Right lobe of liver (tissue), 6 donors: ENCODE measurements around the gene BRD1. TPM values are rescaled to one million over a fixed set of nuclear protein-coding genes. Genes with fewer than 3 reads are reported as not detected.
"Not testable (repeated sequence)": the region's sequence is repeated elsewhere in the genome, so short reads cannot be mapped to it uniquely, and the experiment has no call there.

Experiments
- ATAC-seq, 4 donors: fragments of 200-7000 bp; cut with Tn5 transposase; one replicate each; pipeline ENCODE4 v1.9.1; 2020; ENCODE audit warnings: mild to moderate bottlenecking in 4 of 4, moderate library complexity in 4 of 4
- DNase-seq, 3 donors: peaks; one replicate each; pipeline ENCODE4 v3.0.0-alpha.2; 2020
- H3K27ac ChIP-seq, 3 donors: fragments of 200-600 bp; one replicate each; pipeline ENCODE4 v1.8.0; 2022
- H3K27me3 ChIP-seq, 2 donors: fragments of 200-600 bp; one replicate each; pipeline ENCODE4 v1.8.0; 2022
- H3K36me3 ChIP-seq, 4 donors: fragments of 200-600 bp; sonication (generic) in 1 of 4; one replicate each; pipeline versions ENCODE4 v1.5.1 to v1.8.0; 2017 to 2022; ENCODE audit warnings: control low read depth in 1 of 4
- H3K4me1 ChIP-seq, 4 donors: fragments of 200-600 bp; sonication (generic) in 1 of 4; one replicate each; pipeline versions ENCODE4 v1.5.1 to v1.8.0; 2017 to 2022; ENCODE audit warnings: control low read depth in 1 of 4
- H3K4me3 ChIP-seq, 3 donors: fragments of 200-600 bp; one replicate each; pipeline ENCODE4 v1.8.0; 2022
- H3K9me3 ChIP-seq, 4 donors: fragments of 200-600 bp; sonication (generic) in 1 of 4; one replicate each; pipeline versions ENCODE4 v1.5.1 to v1.8.0; 2017 to 2022; ENCODE audit warnings: control low read depth in 1 of 4
- POLR2A ChIP-seq: fragments of 450-650 bp; IDR thresholded peaks from one replicate; pipeline ENCODE4 v1.6.1; 2017; ENCODE audit warnings: antibody characterized with exemption, mild to moderate bottlenecking
- WGBS: methylation state at CpG from one replicate; pipeline ENCODE4 v1.1.6; 2018; ENCODE audit warnings: low coverage, low lambda C conversion rate; ENCODE audit not compliant: insufficient coverage; ENCODE audit errors: missing lambda C conversion rate; 5-methylcytosine and 5-hydroxymethylcytosine counted together
- intact Hi-C, 2 donors: fragments of 100-400 bp; cut with DNase I; formaldehyde crosslinking; loops; one replicate each; pipeline versions ENCODE4 v1.11.2 to v1.14.1; 2022
- total RNA-seq, 6 experiments: library from RNA; depleted of rRNA in 2 of 6; stranded (reverse); fragments of >200 nt in 2 of 6; fragmentation: NEBNext Ultra II Directional in 3 of 6; extraction: Animal tissue kit (Norgen Biotek cat#: 25700) in 3 of 6; gene quantifications; one replicate each; pipeline versions ENCODE4 v1.1.0 to v1.2.4, GENCODE V29; 2016 to 2023
- TF ChIP-seq, protein P1 (sequence below), 4 donors: fragments of 200-600 bp in 3 of 4; fragments of 450-650 bp in 1 of 4; IDR thresholded peaks; one replicate each; pipeline versions ENCODE4 v1.5.1 to v1.8.0; 2016 to 2022; ENCODE audit warnings: antibody characterized with exemption in 4 of 4, mild to moderate bottlenecking in 2 of 4
- donor health status: DM: no; HTN: yes; CAD: no.
- donor health status: DM: no; HTN: no; CAD: no.
- donor health status: DM: no; HTN: no; CAD: no.
- donor health status: DM: no; HTN: yes; CAD: no.
- donor health status: DM: no; HTN: yes; CAD: no.

The BRD1 gene
- total RNA-seq, 6 experiments from 2014 or later: 9.3 to 17.8 (median 11.6) TPM

DNA sequence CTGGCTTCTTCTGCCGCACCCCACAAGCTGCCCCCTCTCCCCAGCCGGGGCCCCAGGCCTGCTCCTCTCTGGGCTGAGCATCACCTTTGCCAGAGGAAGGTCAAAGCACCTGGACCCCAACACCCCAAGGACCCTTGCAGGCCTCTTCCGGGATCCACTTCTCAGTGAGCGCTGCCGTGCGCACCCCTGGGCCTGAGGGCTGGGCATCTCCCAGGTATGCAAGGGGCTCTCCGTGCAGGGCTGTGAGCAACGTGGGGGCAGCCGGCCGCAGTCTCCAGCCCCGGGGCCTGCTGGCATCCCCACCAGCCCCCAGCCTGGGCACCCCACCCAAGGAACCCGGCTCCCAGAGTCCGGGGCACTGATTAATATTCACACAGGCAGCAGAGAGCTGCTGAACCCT, 64.0 kb downstream of the BRD1 start:
- H3K9me3 ChIP-seq: peaks cover 0 to 3% (median 0%) of the 10 kb centered on the region in 4 donors
- H3K36me3 ChIP-seq: no peaks in the 10 kb centered on the region
- no peak overlapping the region for H3K4me3 ChIP-seq
- no peak for ATAC-seq
- H3K27me3 ChIP-seq: no peaks in the 10 kb centered on the region
- H3K27ac ChIP-seq: no peak overlapping the region
- peak in 2 of 3 donors; percentile 32 to 39 for DNase-seq
- H3K4me1 ChIP-seq: no peaks in the 10 kb centered on the region
- intact Hi-C loops: loop anchor here (10.0 kb wide), 2 partner anchors 161 to 271 kb away; no protein-coding TSS in a partner anchor
- 25% methylated on average over 2 of the region's 13 CpGs for WGBS
- TF ChIP-seq POLR2A: no peak
- TF ChIP-seq, protein P1, sequence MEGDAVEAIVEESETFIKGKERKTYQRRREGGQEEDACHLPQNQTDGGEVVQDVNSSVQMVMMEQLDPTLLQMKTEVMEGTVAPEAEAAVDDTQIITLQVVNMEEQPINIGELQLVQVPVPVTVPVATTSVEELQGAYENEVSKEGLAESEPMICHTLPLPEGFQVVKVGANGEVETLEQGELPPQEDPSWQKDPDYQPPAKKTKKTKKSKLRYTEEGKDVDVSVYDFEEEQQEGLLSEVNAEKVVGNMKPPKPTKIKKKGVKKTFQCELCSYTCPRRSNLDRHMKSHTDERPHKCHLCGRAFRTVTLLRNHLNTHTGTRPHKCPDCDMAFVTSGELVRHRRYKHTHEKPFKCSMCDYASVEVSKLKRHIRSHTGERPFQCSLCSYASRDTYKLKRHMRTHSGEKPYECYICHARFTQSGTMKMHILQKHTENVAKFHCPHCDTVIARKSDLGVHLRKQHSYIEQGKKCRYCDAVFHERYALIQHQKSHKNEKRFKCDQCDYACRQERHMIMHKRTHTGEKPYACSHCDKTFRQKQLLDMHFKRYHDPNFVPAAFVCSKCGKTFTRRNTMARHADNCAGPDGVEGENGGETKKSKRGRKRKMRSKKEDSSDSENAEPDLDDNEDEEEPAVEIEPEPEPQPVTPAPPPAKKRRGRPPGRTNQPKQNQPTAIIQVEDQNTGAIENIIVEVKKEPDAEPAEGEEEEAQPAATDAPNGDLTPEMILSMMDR (IDR thresholded peaks at IDR 0.05): no peak

DNA sequence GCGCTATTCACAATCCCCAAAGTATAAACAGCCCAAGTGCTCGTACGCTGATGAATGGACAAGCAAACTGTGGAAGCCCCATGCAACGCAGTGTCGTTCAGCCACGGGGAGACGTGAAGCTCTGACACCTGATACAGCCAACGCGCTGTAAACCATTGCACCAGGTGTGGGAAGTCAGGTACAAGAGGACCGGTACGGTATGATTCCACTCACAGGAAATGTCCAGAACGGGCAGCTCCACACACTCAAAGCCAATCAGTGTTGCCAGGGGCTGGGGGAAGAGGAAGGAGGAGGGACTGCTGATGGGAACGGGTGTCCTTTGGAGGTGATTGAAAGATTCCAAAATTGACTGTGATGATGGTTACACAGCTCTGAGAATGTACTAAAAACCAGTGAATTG, 64.5 kb downstream of the BRD1 start:
- H3K4me3 ChIP-seq: no peak overlapping the region
- H3K9me3 ChIP-seq: peaks cover 0 to 3% (median 0%) of the 10 kb centered on the region in 4 donors
- no peak for ATAC-seq
- no peaks in the 10 kb centered on the region for H3K36me3 ChIP-seq
- TF ChIP-seq, protein P1 (IDR thresholded peaks at IDR 0.05): no peak
- TF ChIP-seq POLR2A: no peak
- H3K27ac ChIP-seq: no peak overlapping the region
- peak in 1 of 3 donors; percentile 29 for DNase-seq
- no peaks in the 10 kb centered on the region for H3K4me1 ChIP-seq
- intact Hi-C loops: loop anchor here (10.0 kb wide), 2 partner anchors 162 to 272 kb away; no protein-coding TSS in a partner anchor
- no peaks in the 10 kb centered on the region for H3K27me3 ChIP-seq
- WGBS: 94% methylated on average over 12 of the region's 13 CpGs

DNA sequence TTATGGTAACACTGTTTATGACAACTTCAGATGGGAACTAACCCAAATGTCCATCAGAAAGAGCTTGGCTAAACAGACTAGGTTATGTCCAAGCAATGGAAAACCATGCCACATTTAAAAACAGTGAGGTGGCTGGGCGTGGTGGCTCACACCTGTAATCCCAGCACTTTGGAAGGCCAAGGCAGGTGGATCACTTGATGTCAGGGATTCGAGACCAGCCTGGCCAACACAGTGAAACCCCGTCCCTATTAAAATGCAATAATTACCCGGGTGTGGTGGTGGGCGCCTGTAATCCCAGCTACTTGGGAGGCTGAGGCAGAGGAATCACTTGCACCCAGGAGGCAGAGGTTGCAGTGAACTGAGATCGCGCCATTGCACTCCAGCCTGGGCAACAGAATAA, 65.1 kb downstream of the BRD1 start:
- not testable (repeated sequence) for ATAC-seq, H3K4me1 ChIP-seq, H3K27me3 ChIP-seq, H3K27ac ChIP-seq, H3K36me3 ChIP-seq, H3K9me3 ChIP-seq, H3K4me3 ChIP-seq, DNase-seq
- intact Hi-C loops: loop anchor here (10.0 kb wide), 2 partner anchors 162 to 272 kb away; no protein-coding TSS in a partner anchor
- 85% methylated on average over 3 of the region's 7 CpGs for WGBS

DNA sequence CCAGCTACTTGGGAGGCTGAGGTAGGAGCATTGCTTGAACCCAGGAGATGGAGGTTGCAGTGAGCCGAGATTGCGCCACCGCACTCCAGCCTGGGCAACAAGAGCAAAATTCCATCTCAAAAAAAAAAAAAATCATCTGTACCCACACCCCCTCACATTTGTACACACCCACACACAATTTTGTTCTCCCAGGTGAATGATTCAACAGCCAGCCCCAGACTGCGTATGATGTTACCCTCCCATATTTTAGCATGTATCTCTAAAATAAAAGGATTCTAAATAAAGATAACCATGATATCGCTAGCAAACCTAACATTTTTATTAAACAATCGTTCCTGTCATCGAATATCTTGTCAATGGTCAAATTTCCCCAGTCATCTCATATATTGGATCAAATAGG, 65.8 kb downstream of the BRD1 start:
- H3K4me3 ChIP-seq: no peak overlapping the region
- no peak for ATAC-seq
- intact Hi-C loops: loop anchor here (10.0 kb wide), 2 partner anchors 163 to 273 kb away; no protein-coding TSS in a partner anchor
- H3K27ac ChIP-seq: no peak overlapping the region
- H3K27me3 ChIP-seq: no peaks in the 10 kb centered on the region
- no peak for TF ChIP-seq POLR2A
- TF ChIP-seq, protein P1 (IDR thresholded peaks at IDR 0.05): no peak
- no peaks in the 10 kb centered on the region for H3K4me1 ChIP-seq
- peaks cover 0 to under 1% (median 0%) of the 10 kb centered on the region in 4 donors for H3K9me3 ChIP-seq
- DNase-seq: no peak
- 83% methylated on average over 4 of the region's 7 CpGs for WGBS
- H3K36me3 ChIP-seq: no peaks in the 10 kb centered on the region

DNA sequence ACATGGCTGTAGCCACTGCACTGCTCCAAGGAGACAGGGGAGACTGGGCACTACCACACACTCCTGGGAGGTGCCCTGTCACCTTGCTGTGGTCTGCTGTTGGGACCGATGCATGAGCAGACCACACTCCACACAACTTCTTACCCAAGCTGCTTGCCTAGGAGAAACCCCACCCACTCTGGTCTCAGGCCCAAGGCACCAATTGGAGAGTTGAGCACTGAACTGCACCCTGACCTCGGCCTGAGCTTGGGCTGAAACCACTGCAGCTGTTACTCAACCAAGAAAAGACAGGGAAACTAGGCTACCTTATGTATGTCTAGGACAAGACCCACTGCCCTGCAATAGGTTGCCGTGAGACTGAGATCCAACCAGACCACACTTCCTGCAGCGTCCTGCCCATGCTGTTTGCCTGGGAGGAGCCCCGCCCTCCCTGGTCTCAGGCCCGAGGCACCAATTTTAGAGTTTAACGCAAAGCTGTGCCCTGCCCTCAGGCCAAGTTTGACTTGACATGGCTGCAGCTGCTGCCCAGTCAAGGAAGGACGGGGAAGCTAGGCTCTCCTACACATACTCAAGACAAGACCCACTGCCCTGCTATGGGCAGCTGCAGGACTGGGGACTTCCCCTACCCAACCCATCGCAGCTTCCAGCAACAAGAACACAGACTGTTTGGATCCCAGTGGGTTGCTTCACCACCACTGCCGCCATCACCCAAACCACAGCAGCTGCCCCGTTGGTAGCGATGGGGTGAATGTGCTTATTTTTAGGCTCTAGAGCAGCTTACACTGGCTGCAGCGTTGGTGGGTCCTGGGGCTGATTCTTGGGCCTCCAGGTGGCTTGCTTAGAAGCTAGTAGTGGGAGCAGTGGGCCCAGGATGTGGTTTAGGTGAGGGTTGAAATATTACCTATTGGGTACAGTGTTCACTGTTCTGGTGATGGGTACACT, 66.8 kb downstream of the BRD1 start:
- Histone ChIP-seq H3K27me3 (no peaks in the 10 kb centered on the region), H3K4me1 (no peaks in the 10 kb centered on the region), H3K27ac (no peak overlapping the region), H3K36me3 (no peaks in the 10 kb centered on the region), H3K9me3 (no peaks in the 10 kb centered on the region), H3K4me3 (no peak overlapping the region)
- peak in 1 of 4 donors; percentile 28 for ATAC-seq
- 51% methylated on average over 3 of the region's 13 CpGs for WGBS
- intact Hi-C loops: loop anchor here (10.0 kb wide), 2 partner anchors 164 to 274 kb away; no protein-coding TSS in a partner anchor
- no peak for DNase-seq
- TF ChIP-seq POLR2A: no peak
- TF ChIP-seq, protein P1 (IDR thresholded peaks at IDR 0.05): no peak
